ENCODE results near the gene OTOL1. TPM values are rescaled to one million over a fixed set of nuclear protein-coding genes. Genes with fewer than 3 reads are reported as not detected.

The OTOL1 gene
- total RNA-seq, 2 experiments from 2014 or later, result not detected

- Histone ChIP-seq H3K4me1 (ENCODE audit: insufficient read depth, low read length, poor library complexity, severe bottlenecking) (no peaks in the 10 kb centered on the region), H4K20me1 (ENCODE audit: insufficient read depth, low read length) (no peaks in the 10 kb centered on the region), H3K9me3 (ENCODE audit: low read length) (no peaks in the 10 kb centered on the region), H3K9me2 (ENCODE audit: insufficient read depth, low read length) (no peaks in the 10 kb centered on the region), H3K36me3 (ENCODE audit: insufficient read depth, low read length) (no peaks in the 10 kb centered on the region), H3K27ac (ENCODE audit: low read depth, low read length, poor library complexity, severe bottlenecking) (no peak overlapping the region), H3K4me2 (ENCODE audit: low read length) (no peak overlapping the region), H3K79me2 (ENCODE audit: insufficient read depth, low read depth, low read length) (no peaks in the 10 kb centered on the region), H2AFZ (ENCODE audit: low read length) (no peak overlapping the region), H3K4me3 (ENCODE audit: low read depth, low read length, poor library complexity, severe bottlenecking) (no peak overlapping the region)
- CTCF ChIA-PET (ENCODE audit: unreplicated experiment), result no interaction called here
- no peak for DNase-seq (ENCODE audit: low spot score)
- TF ChIP-seq CTCF (conservative IDR thresholded peaks at IDR 0.05; ENCODE audit: low read length) (no peak), EZH2phosphoT487 (IDR thresholded peaks at IDR 0.05; ENCODE audit: borderline replicate concordance, low read depth, low read length) (no peak)
- intact Hi-C loops (cut with micrococcal nuclease; ENCODE audit: unreplicated experiment), result no loop called here
- POLR2A ChIA-PET, result no interaction called here
- BruUV-seq (replicated peaks), result no TSS peak
These were observed 42.0 kb upstream of the OTOL1 start for GRCh38 chr3:161454615-161455014.

- Histone ChIP-seq H3K9me2 (ENCODE audit: insufficient read depth, low read length) (no peaks in the 10 kb centered on the region), H4K20me1 (ENCODE audit: insufficient read depth, low read length) (no peaks in the 10 kb centered on the region), H3K36me3 (ENCODE audit: insufficient read depth, low read length) (no peaks in the 10 kb centered on the region), H3K9me3 (ENCODE audit: low read length) (no peaks in the 10 kb centered on the region), H3K4me2 (ENCODE audit: low read length) (no peak overlapping the region), H2AFZ (ENCODE audit: low read length) (no peak overlapping the region), H3K27ac (ENCODE audit: low read depth, low read length, poor library complexity, severe bottlenecking) (no peak overlapping the region), H3K4me3 (ENCODE audit: low read depth, low read length, poor library complexity, severe bottlenecking) (no peak overlapping the region), H3K79me2 (ENCODE audit: insufficient read depth, low read depth, low read length) (no peaks in the 10 kb centered on the region), H3K4me1 (ENCODE audit: insufficient read depth, low read length, poor library complexity, severe bottlenecking) (no peaks in the 10 kb centered on the region)
- intact Hi-C loops (cut with micrococcal nuclease; ENCODE audit: unreplicated experiment), result no loop called here
- no peak for TF ChIP-seq EZH2phosphoT487 (IDR thresholded peaks at IDR 0.05; ENCODE audit: borderline replicate concordance, low read depth, low read length)
- no peak for TF ChIP-seq CTCF (conservative IDR thresholded peaks at IDR 0.05; ENCODE audit: low read length)
- no TSS peak for BruUV-seq (replicated peaks)
- DNase-seq (ENCODE audit: low spot score), result no peak
- ChIA-PET CTCF (ENCODE audit: unreplicated experiment) (no interaction called here), POLR2A (interaction anchor here (0.7 kb wide), 1 partner anchor 980 kb away, joined by 4 read pairs; no protein-coding TSS in a partner anchor)
These were observed 40.6 kb upstream of the OTOL1 start for GRCh38 chr3:161455962-161456361.

- no peak for DNase-seq (ENCODE audit: low spot score)
- H3K4me1 ChIP-seq (ENCODE audit: insufficient read depth, low read length, poor library complexity, severe bottlenecking), result no peaks in the 10 kb centered on the region
- no peaks in the 10 kb centered on the region for H4K20me1 ChIP-seq (ENCODE audit: insufficient read depth, low read length)
- H3K4me2 ChIP-seq (ENCODE audit: low read length), result no peak overlapping the region
- intact Hi-C loops (cut with micrococcal nuclease; ENCODE audit: unreplicated experiment), result no loop called here
- H3K36me3 ChIP-seq (ENCODE audit: insufficient read depth, low read length), result no peaks in the 10 kb centered on the region
- POLR2A ChIA-PET, result interaction anchor here (1.0 to 1.6 kb wide), 2 partner anchors 12 to 26 kb away, joined by 3 to 5 read pairs; no protein-coding TSS in a partner anchor
- no peak overlapping the region for H3K27ac ChIP-seq (ENCODE audit: low read depth, low read length, poor library complexity, severe bottlenecking)
- CTCF ChIA-PET (ENCODE audit: unreplicated experiment), result no interaction called here
- BruUV-seq (replicated peaks), result no TSS peak
- no peak for TF ChIP-seq CTCF (conservative IDR thresholded peaks at IDR 0.05; ENCODE audit: low read length)
- TF ChIP-seq EZH2phosphoT487 (IDR thresholded peaks at IDR 0.05; ENCODE audit: borderline replicate concordance, low read depth, low read length), result no peak
- no peak overlapping the region for H3K4me3 ChIP-seq (ENCODE audit: low read depth, low read length, poor library complexity, severe bottlenecking)
- no peaks in the 10 kb centered on the region for H3K9me3 ChIP-seq (ENCODE audit: low read length)
- no peak overlapping the region for H2AFZ ChIP-seq (ENCODE audit: low read length)
- no peaks in the 10 kb centered on the region for H3K79me2 ChIP-seq (ENCODE audit: insufficient read depth, low read depth, low read length)
- H3K9me2 ChIP-seq (ENCODE audit: insufficient read depth, low read length), result no peaks in the 10 kb centered on the region
These were observed 34.5 kb upstream of the OTOL1 start for GRCh38 chr3:161462138-161462537.

All from OCI-LY7 (cell line).